DOHH2 (cell line): ENCODE data around the gene LRRC57.

Experiments used
- CTCF ChIP-seq: fragments of 200-600 bp; sonication (generic); IDR thresholded peaks from one replicate; pipeline ENCODE4 v1.5.1; 2014; ENCODE audit warnings: antibody characterized with exemption, mild to moderate bottlenecking, low read depth, low read length; ENCODE audit not compliant: poor library complexity, severe bottlenecking
- EZH2phosphoT487 ChIP-seq: fragments of 200-600 bp; sonication (generic); IDR thresholded peaks from 2 replicates; pipeline ENCODE4 v1.6.1; 2017; ENCODE audit warnings: borderline replicate concordance, mild to moderate bottlenecking, antibody characterized with exemption, low read length, moderate library complexity, mixed read lengths

GRCh38 chr15:42494998-42495360, 53.6 kb downstream of the LRRC57 start:
- TF ChIP-seq CTCF (no peak), EZH2phosphoT487 (no peak)
